Right renal cortex interstitium (tissue), 3 donors: Measurements from ENCODE around the gene RARG. TPM values are rescaled to one million over a fixed set of nuclear protein-coding genes. Genes with fewer than 3 reads are reported as not detected.
A peak's percentile ranks its signal among the peaks of the same experiment; 100 is the strongest.
"Not testable (repeated sequence)": the region's sequence is repeated elsewhere in the genome, so short reads cannot be mapped to it uniquely, and the experiment has no call there.

Source experiments
- DNase-seq, 3 donors: peaks; one replicate each; pipeline ENCODE4 v3.0.0-alpha.2; 2013; ENCODE audit warnings: low read depth in 3 of 3, low spot score in 2 of 3
- polyA plus RNA-seq, 3 donors: library from polyadenylated mRNA; unstranded; fragments of 120-200 nt; gene quantifications; one replicate each; pipeline ENCODE4 v1.2.1, GENCODE V29; 2013; ENCODE audit not compliant: insufficient read length in 3 of 3

The RARG gene
- polyA plus RNA-seq, 3 donors = 28.1 to 33.5 (median 32.3) TPM

DNA sequence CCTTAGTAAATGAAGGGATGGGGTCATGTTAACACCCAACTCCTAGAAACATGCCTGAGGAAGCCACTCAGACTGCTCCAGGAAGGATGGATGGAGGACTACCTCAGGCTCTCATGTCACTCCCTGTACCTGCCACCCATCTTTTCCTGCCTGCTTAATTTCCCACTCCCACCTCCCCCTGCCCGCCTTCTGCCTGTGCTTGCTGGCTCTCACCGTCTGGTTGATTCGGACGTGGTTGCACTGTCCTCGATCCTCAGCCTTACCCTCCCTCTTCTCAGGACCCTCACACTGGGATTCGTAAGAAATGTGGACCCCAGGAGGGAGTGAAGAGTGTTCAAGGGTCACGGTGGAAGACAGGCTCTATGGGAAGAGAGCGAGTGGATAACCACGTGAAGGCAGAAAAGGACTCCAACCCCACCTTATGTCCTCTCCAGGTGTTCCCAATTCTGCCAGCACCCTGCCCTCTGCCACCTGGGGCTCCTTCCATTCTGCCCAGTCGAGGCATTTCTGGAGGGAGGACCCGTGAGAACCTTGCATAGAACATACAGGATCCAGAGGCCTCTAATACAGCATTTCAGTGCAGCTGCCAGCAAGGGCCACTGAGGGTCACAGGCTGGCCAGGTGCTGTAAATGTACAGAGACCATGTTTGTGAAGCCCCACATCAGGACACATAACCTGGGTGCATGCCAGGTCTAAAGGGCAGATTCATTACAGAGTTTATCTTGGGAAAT is 37.9 kb downstream of the RARG start:
- DNase-seq = no peak

DNA sequence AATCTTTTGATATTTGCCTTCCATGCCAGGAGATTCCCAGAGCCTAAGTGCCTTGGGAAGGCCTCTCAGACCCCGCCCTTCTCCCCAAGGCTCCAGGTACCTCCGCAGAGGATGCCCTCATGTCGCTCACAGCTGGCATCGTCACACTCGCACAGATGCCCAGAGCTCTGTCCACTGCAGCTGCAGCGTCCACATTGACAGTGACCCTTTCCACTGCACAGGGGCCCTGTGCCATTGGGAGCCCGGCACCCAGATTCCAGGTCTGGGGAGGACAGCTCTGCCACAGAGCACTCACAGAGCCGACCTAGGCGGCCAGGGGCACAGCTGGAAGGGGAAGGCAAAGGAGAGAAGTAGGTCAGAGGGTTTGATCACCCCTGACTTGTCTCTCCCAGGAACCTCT is 39.0 kb downstream of the RARG start:
- no peak for DNase-seq

DNA sequence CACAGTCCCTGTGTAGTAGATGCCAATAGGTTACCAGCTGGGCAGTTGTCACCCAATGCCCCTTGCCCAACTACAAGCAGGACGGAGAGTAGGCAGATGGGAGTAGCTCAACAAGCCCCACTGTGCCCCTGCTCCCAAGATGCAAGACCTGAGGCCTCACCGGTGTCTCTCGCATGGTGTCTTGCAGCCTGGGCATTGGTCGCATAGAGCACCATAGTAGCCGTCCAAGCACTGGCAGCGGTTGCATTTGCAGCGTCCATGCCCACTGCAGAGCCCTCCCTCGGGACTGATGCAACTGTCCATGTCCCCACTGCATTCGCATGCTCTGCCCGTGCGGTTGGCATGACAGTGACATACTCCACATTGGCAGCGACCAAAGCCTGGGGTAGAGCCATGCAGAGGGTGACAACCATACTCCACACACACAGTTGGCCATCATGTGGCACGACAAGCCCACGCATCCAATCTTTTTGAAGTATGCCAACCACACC is 39.4 kb downstream of the RARG start:
- no peak for DNase-seq

DNA sequence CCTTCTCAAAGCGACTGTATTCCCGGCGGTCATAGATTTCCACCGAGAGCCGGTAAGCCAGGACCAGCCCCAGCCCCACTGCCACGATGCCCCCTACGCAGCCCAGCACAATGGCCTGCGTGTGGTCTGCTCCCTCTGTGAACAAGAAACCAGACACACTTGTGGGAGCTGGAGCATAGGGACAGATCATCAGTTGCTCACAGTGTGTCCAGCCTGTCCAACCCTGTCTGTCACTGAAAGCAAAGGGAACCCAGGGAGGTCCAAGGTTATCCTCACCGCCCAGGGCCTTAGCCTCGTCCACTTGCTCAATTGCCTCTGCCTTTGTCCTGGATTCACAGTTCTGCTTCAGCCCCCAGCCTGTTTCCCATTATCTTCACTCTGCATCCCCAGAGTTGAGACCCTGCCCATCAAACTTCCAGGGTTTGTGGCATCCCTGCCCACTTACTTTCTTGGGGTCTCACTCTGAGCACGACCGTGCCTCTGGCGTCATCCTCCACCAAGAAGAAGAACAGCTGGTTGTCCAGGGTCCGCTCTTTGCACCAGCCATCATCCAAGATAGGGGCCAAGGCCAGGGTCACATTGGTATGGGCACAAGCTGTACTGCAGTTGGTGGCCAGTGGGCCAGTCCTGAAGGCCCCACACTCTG is 40.0 kb downstream of the RARG start:
- DNase-seq = no peak

DNA sequence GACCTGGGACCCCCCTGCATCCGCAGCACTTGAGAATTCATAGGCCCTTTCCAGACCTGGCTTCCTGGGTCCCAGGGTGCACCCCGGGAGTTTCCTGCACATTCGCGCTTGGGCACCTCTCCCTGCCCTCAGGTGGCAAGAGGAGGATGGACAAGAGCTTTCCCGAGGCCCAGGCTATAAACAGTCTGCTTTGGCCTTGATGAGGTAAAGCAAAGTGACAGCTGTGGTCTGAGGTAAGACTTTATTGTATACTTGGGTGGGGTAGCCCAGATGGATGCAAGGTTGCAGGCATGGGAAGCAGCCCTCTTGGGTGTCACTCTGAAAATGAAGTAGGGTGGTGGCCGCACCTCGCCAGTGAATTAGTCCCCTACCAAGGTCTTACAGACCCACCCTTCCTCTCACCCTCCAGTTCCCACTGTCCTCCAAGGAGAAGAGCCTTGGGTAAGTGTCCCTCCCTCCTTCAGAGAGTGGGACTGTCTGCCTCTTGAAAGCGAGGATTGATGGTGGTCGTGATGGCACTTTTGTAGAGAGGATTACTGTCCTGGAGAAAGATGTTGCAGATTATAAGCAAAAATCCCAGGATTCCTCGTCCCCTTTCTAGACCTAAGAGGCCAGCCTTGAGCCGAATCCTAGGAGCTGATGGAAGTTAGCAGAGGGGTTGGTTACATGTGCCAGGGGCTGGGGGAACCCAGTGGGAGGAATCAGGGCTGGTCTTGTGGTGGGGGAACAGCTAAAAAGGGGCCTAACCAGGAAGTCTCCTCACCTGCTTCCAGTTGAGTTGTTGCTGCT is 40.7 kb downstream of the RARG start:
- DNase-seq = no peak

DNA sequence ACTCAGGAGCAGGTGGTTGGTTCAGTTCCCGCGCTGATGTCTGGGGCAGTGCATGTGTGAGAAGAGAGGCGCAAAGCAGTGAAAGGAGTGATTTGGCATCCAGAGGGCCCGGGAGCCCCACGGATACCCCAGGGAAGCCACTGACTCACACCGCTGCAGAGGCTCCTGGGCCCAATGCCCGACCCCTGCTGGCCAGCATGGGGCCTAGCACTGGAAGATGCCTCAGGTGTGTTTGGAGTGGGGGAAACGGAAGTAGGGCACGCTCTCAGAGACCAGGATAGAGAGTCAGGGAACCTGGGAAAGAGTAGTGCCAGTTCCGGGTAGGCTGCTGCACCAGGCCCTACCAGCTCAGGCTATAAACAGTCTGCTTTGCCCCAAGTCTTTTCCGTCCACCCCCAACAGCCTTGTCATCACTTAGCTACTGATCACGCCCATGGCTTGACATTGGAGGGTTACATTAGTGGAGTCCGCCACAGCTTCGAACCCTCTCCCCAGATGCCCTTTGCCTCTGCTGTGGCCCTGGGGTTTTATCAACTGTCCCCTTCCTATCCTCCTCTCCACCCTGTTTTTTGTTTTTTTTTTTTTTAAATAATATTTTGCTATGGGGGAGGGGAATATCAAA is 41.8 kb downstream of the RARG start:
- DNase-seq = no peak

DNA sequence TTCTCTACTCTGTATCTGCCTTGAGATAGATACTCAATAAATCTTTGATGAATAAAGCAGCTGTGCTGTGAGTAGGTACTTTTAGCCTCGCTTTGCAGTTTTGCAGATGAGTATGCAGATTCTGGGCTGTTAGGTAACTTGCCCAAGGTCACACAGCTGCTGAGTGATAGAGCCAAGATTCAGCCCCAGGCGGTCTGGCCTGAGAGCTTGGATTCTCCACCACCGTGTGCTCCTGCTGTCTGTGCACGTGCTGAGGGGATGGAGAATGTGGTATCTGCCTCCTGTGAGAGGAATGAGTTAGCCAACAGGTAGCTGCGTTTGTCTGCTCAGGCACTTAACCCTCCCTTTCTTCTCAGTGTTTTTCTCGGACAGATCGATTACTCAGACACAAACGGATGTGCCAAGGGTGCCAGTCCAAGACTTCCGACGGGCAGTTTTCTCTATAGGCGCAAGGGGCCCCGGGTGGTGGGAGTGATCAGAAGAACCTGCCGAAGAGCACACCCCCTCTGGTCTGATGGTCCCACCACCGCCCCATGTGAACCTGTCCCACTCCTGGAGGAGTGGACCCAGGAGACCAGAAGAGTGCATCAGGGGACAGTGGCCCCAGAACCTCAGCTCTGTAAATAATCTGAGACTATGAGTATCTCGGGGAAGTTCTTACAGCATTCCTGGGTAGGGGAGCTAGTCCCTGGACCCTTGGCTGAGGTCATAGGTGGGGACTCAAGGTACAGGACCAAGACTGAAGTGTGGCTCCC is 44.7 kb downstream of the RARG start:
- no peak for DNase-seq

DNA sequence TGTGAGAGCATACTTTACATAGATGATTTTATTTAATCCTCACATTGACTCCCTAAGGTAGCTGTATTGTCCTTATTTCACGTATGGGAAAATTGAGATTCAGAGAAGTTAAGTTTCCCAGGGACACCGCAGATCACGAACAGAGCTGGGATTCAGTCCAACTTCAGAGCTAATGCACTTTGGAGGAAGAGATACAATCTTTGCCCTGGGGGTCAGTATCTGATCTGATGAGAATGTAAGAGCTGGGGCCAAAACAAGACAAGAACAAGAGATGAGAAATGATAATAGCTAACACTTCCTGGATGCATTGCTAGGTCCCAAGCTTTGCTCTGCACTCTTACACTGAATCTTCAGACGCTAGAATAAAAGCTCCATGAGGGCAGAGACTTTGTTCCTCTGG is 45.3 kb downstream of the RARG start:
- DNase-seq = no peak

DNA sequence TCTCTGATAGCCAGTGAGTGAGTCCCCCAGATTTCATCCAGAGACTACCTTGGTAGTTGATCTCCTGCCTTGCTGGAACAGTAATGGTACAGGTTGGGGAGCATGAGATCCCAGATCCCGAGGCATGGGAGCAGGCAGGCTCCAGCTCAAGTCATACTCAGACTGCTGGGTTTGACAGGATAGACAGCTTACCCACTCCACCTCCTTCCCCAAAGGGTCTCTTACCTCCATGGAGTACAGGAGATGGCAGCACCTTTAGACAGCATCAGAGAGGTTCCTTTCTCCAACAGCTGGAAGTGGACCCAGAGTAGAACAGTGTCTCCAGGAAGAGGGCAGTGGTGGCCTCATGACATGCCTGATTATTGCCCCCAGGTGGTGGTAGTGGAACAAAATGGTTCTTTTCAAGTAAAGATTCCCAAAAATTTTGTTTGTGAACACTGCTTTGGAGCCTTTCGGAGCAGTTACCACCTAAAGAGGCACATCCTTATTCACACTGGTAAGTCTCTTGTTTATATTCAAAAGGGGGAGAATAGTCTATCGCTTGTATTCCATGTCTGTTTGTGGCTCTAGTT is 46.3 kb downstream of the RARG start:
- DNase-seq = no peak

DNA sequence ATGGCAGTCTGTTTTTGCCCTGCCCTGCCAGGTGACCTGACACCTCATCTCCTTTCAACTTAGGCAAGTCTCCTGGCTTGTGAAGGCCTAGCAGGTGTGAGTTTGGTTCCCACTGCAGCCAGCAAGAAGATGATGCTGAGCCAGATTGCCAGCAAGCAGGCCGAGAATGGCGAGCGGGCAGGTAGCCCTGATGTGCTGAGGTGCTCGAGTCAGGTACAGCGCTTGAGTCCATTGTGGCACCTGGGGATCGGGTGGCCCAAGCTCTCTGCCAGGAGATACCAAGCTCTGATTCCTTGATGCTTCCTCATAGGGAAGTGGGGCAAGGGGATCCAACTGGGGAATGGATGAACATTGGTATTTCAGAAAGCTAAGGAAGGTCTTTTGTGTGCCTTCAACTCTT is 47.2 kb downstream of the RARG start:
- DNase-seq = no peak

DNA sequence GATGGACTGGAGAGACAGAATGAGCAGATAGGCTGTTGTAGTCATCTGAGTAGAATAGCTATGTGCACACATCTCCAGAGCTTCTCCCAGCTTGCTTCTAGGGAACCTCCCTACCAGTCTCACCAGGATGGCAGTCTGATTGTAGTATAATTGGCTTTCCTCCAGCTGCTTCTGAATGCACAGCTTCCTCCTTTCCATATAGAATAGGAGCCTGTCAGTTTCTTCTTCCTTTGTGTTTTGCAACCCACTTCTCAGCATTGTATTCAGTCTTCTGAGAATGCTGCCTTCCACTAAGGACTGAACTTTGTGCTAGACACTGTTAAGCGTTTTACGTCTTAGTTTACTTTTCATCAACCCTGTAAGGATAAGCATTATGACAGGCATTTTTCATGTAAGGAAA is 49.1 kb downstream of the RARG start:
- no peak for DNase-seq

DNA sequence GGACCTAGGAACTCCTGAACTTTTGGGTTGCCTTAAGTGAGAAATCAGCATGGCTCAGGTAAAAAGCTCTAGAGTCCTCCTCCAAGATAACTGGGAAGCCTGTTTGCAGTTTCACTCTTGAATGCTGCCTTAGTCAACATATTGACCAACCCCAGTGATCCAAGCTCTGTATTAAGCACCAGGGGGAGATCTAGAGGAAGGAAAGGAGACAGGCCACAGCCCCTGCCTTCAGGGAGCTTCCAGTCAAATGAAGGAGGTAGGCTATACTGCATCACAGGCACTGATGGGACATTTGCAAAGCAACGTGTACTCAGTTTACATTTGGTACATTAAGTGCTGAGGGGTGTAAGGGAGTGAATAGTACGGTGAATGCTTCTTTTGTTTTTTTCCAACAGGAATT is 50.1 kb downstream of the RARG start:
- DNase-seq = no peak

DNA sequence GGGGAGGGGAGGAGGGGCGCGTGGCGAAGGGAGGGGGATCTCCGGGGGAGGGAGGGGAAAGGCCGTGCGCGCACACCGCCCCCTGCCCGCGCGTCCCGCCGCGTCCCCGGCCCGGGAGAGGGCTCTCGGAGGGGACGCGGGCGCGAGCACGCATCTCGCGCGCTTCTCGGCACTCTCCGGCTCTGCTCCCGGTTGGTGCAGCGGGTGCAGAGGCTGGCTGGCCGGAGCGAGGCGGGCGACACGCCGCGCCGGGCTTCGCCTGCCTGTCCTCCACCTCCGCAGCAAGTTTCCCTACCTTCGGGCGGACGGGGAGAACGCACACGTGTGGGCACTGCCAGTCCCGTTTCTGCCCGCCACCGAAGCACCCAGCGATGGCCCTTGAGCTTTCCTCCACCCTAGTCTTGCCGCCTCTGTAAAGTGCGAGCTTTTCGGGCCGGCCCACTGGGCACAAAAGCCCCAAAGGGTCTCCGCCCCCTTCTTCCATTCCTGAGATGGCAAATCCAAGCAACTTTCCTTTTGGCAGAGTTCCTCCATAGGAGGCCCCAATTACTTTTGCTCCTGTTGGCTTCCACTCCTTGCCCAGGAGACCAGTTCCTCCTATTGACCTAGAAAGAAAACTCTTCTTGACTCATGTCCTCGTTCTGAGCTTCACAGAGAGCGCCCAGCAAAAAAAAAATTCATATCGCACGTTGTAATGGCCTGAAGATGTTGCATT is 50.9 kb downstream of the RARG start:
- DNase-seq = peak in 2 of 3 donors; percentile 75 to 77

DNA sequence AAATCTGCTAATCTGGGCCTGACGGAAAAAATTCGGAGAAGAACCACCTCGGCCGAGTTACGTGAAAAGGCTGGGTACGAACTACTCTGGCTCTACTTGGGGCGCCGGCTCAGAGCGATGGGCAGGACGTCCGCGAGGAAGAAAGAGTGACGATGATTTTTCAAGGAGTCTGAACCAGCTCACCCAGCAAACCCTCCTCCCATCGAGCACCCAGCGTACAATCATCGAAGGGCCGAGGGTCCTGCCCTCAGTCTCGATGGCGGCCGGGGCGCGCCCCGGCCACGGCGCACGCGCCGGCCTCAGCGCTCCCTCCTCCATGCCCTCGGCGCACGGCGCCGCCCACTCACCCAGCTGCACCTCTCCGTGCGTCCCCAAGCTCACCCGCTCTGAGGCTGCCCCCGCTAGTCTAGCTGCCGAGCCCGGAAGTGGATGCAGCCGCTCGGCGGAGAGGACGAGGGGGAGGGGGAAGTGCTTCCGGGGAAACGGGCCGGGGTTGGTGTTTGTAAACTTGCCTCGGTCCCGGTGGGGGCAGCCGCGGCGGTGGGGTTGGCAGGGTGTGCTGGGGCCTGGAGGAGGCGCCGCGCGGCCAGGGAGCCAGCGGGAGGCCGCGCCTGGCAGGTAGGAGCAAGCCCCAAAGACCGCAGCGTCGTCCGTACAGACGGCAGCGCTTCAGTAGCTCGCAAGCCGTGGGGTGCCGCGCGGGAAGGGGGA is 51.6 kb downstream of the RARG start, which contains the start of the genes CSAD and ZNF740:
CSAD (minus strand) TSS at position 706 of the 711 bp plus-strand sequence. CDS start 7,455 bp downstream, outside the sequence.
ZNF740 (plus strand) TSS at position 503 of the 711 bp plus-strand sequence. CDS start 1,262 bp downstream, outside the sequence.
- DNase-seq = peak; percentile 90 to 95 (median 94)

DNA sequence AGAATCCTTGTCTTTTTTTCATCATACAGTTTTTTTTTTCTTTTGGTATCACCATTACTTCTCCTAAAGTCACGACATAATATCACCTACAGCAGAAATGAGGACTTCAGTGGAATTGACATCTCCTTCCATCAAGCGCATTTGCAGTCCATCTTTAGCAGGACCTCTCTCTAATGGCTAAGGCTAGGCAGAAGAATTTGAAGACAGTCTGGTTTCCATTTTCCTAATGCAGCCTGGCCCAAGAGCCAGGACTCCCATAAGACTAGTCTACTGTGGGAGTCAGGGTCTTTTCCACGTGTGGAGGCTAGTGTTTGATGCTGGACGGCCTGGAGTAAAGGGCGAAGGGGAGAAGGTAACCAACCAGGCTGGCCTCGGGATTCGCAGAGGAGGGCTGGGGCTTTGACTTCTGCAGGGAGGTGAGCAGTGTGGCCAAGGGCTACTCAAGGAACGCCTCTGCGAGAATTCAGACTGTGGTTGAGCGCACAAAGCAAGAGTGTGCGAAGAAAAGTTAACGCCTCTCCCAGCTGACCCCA is 52.3 kb downstream of the RARG start:
- DNase-seq = no peak

DNA sequence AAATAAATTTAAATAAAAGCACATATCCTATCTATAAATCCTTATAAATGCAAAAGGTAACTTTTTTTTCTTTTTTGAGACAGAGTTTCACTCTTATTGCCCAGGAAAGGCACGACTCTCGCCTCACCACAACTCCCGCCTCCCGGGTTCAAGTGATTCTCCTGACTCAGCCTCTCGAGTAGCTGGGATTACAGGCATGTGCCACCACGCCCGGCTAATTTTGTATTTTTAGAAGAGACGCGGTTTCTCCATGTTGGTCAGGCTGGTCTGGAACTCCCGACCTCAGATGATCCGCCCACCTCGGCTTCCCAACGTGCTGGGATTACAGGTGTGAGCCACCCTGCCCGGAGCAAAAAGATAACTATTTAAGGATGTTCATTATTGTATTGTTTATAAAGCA is 53.2 kb downstream of the RARG start:
- not testable (repeated sequence) for DNase-seq

DNA sequence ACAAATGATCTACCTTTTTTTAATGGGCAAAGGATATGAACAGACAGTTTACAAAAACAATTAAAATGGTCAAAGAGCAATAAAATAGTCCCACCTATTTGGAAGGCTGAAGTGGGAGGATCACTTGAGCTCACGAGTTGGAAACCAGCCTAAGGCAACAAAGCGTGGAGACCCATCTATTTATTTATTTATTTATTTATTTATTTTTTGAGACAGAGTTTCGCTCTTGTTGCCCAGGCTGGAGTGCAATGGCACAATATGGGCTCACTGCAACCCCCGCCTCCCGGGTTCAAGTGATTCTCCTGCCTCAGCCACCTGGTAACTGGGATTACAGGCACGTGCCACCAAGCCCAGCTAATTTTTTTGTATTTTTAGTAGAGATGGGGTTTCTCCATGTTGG is 54.6 kb downstream of the RARG start:
- not testable (repeated sequence) for DNase-seq

DNA sequence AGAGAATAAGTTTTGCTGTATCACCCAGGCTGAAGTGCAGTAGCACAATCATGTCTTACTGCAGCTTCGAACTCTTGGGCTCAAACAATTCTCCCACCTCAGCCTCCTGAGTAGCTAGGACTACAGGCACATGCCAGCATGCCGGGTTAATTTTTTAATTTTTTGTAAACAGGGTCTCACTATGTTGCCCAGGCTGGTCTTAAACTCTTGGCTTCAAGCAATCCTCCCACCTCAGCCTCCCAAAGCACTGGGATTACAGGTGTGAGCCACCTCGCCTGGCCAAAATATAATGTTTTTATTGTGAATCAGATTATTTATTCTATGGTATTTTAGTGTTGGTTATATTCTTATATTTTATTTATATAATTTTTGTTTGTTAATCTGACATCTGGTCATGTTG is 55.3 kb downstream of the RARG start:
- DNase-seq = no peak
